OCI-LY7 (cell line): Measurements from ENCODE around the gene MXRA8. TPM values are rescaled to one million over a fixed set of nuclear protein-coding genes. Genes with fewer than 3 reads are reported as not detected.
"Not testable (repeated sequence)": the region's sequence is repeated elsewhere in the genome, so short reads cannot be mapped to it uniquely, and the experiment has no call there.

ENCODE experiments used
- BruUV-seq: library from RNA; stranded (reverse); fragments of 400-500 nt; replicated peaks from 2 replicates; lab custom pipeline; 2021; lab: Mats Ljungman, UMichigan
- CTCF ChIA-PET: fragments of 300-600 bp; sonication (Branson Sonifier 250); formaldehyde crosslinking; loops from one replicate; lab custom pipeline; 2022; ENCODE audit warnings: antibody characterized with exemption; ENCODE audit not compliant: unreplicated experiment; lab: Charles Lee
- POLR2A ChIA-PET: fragments of 300-600 bp; sonication (Branson Sonifier 250); formaldehyde crosslinking; loops from one replicate; lab custom pipeline; 2022; ENCODE audit warnings: antibody characterized with exemption; lab: Charles Lee
- DNase-seq: peaks from one replicate; pipeline ENCODE4 v3.0.0-alpha.2; 2015; ENCODE audit warnings: low spot score
- H2AFZ ChIP-seq: fragments of 200-600 bp; sonication (generic), shearing (Covaris generic); 2 replicates; pipeline ENCODE4 v1.6.1; 2014; ENCODE audit warnings: mild to moderate bottlenecking, antibody characterized with exemption, low read length, moderate library complexity
- H3K27ac ChIP-seq: fragments of 200-600 bp; sonication (generic); 2 replicates; pipeline ENCODE4 v1.5.1; 2014; ENCODE audit warnings: mixed run types, low read depth, mild to moderate bottlenecking, moderate library complexity, low read length, inconsistent platforms; ENCODE audit not compliant: poor library complexity, severe bottlenecking
- H3K36me3 ChIP-seq: fragments of 200-600 bp; sonication (generic); 2 replicates; pipeline ENCODE4 v1.6.1; 2014; ENCODE audit warnings: mild to moderate bottlenecking, antibody characterized with exemption, low read length, moderate library complexity, mixed read lengths; ENCODE audit not compliant: insufficient read depth
- H3K4me1 ChIP-seq: fragments of 200-600 bp; sonication (generic); 2 replicates; pipeline ENCODE4 v1.5.1; 2014; ENCODE audit warnings: mild to moderate bottlenecking, low read length; ENCODE audit not compliant: insufficient read depth, poor library complexity, severe bottlenecking
- H3K4me2 ChIP-seq: fragments of 200-600 bp; sonication (generic); 2 replicates; pipeline ENCODE4 v1.6.1; 2014; ENCODE audit warnings: mild to moderate bottlenecking, low read length
- H3K4me3 ChIP-seq: fragments of 200-600 bp; sonication (generic); 2 replicates; pipeline ENCODE4 v1.5.1; 2014; ENCODE audit warnings: mild to moderate bottlenecking, low read depth, low read length; ENCODE audit not compliant: poor library complexity, severe bottlenecking
- H3K79me2 ChIP-seq: fragments of 200-600 bp; sonication (generic); 2 replicates; pipeline ENCODE4 v1.6.1; 2016; ENCODE audit warnings: low read depth, mild to moderate bottlenecking, low read length, moderate library complexity, mixed read lengths; ENCODE audit not compliant: insufficient read depth
- H3K9me2 ChIP-seq: fragments of 200-600 bp; sonication (generic); 2 replicates; pipeline ENCODE4 v1.6.1; 2016; ENCODE audit warnings: mild to moderate bottlenecking, low read length, mixed read lengths; ENCODE audit not compliant: insufficient read depth
- H3K9me3 ChIP-seq: fragments of 200-600 bp; sonication (generic); 2 replicates; pipeline ENCODE4 v1.6.1; 2014; ENCODE audit warnings: mild to moderate bottlenecking, mixed run types, low read length, mixed read lengths
- H4K20me1 ChIP-seq: fragments of 200-600 bp; sonication (generic); 2 replicates; pipeline ENCODE4 v1.6.1; 2014; ENCODE audit warnings: mild to moderate bottlenecking, antibody characterized with exemption, low read length, moderate library complexity, mixed read lengths; ENCODE audit not compliant: insufficient read depth
- CTCF ChIP-seq: fragments of 200-600 bp; sonication (generic); conservative IDR thresholded peaks from 2 replicates; pipeline ENCODE4 v1.5.1; 2014; ENCODE audit warnings: mild to moderate bottlenecking, antibody characterized with exemption, low read length, moderate library complexity, mixed read lengths
- EZH2phosphoT487 ChIP-seq: fragments of 200-600 bp; sonication (generic); IDR thresholded peaks from 2 replicates; pipeline ENCODE4 v1.6.1; 2018; ENCODE audit warnings: low read depth, borderline replicate concordance, mild to moderate bottlenecking, mixed run types, antibody characterized with exemption, low read length, moderate library complexity, mixed read lengths
- intact Hi-C: fragments of 100-400 bp; cut with micrococcal nuclease; formaldehyde crosslinking; loops from one replicate; pipeline ENCODE4 v1.10.0; 2022; ENCODE audit not compliant: unreplicated experiment
- total RNA-seq, 2 experiments: library from RNA; depleted of rRNA in 1 of 2; stranded (reverse); fragments of >200 nt in 1 of 2; shearing (Covaris generic) in 1 of 2; gene quantifications; 2 replicates each; pipeline ENCODE4 v1.2.3, GENCODE V29; 2014 to 2022

MXRA8 gene
- total RNA-seq, 2 experiments from 2014 or later, result not detected

- no peaks in the 10 kb centered on the region for H3K9me3 ChIP-seq
- H3K9me2 ChIP-seq, result no peaks in the 10 kb centered on the region
- H2AFZ ChIP-seq, result no peak overlapping the region
- intact Hi-C loops, result no loop called here
- H3K4me1 ChIP-seq, result no peaks in the 10 kb centered on the region
- BruUV-seq, result no TSS peak
- no peak for DNase-seq
- ChIA-PET CTCF (no interaction called here), POLR2A (interaction anchor here (0.6 kb wide), 1 partner anchor 78 kb away, joined by 8 read pairs; no protein-coding TSS in a partner anchor)
- H3K27ac ChIP-seq, result no peak overlapping the region
- H3K4me3 ChIP-seq, result no peak overlapping the region
- peaks cover 84% of the 10 kb centered on the region for H3K36me3 ChIP-seq
- no peaks in the 10 kb centered on the region for H4K20me1 ChIP-seq
- no peak overlapping the region for H3K4me2 ChIP-seq
- no peak for TF ChIP-seq CTCF
- TF ChIP-seq EZH2phosphoT487, result no peak
- H3K79me2 ChIP-seq, result peaks cover under 1% of the 10 kb centered on the region; the same call in 1 of the 2 replicates
Measured at GRCh38 chr1:1387098-1388077, 29.0 kb upstream of the MXRA8 start.

- H3K9me2 ChIP-seq, result no peaks in the 10 kb centered on the region
- H3K9me3 ChIP-seq, result no peaks in the 10 kb centered on the region
- POLR2A ChIA-PET, result interaction anchor here (0.7 kb wide), 1 partner anchor 8 kb away, joined by 3 read pairs; no protein-coding TSS in a partner anchor
- no peak for TF ChIP-seq EZH2phosphoT487
- TF ChIP-seq CTCF, result no peak
- H3K4me3 ChIP-seq, result no peak overlapping the region
- H3K79me2 ChIP-seq, result peaks cover 9% of the 10 kb centered on the region; the same call in 1 of the 2 replicates
- no peak overlapping the region for H3K27ac ChIP-seq
- no peak overlapping the region for H2AFZ ChIP-seq
- DNase-seq, result no peak
- CTCF ChIA-PET, result no interaction called here
- no peaks in the 10 kb centered on the region for H3K4me1 ChIP-seq
- no peaks in the 10 kb centered on the region for H4K20me1 ChIP-seq
- peaks cover 83% of the 10 kb centered on the region for H3K36me3 ChIP-seq
- intact Hi-C loops, result no loop called here
- no TSS peak for BruUV-seq
- no peak overlapping the region for H3K4me2 ChIP-seq
Measured at GRCh38 chr1:1385931-1386330, 27.6 kb upstream of the MXRA8 start.

DNA sequence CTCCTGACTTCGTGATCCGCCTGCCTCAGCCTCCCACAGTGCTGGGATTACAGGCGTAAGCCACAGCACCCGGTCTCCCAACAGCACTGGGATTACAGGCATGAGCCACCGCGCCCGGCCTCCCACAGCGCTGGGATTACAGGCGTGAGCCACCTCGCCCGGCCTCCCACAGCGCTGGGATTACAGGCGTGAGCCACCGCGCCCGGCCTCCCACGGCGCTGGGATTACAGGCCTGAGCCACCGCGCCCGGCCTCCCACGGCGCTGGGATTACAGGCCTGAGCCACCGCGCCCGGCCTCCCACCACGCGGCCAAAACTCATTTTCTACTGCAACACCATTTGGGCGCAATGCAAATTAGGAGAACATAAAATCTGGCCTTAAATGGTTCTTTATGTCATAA, 27.0 kb upstream of the MXRA8 start:
- H3K4me1 ChIP-seq, H3K27ac ChIP-seq, H3K9me3 ChIP-seq, POLR2A ChIA-PET, H3K9me2 ChIP-seq, DNase-seq, H3K79me2 ChIP-seq, intact Hi-C loops, CTCF ChIA-PET, H3K4me2 ChIP-seq, H3K4me3 ChIP-seq, BruUV-seq, H2AFZ ChIP-seq, H4K20me1 ChIP-seq: not testable (repeated sequence)
- H3K36me3 ChIP-seq, result peaks cover 83% of the 10 kb centered on the region
